Measurements from ENCODE around the gene TCF3.
"Not testable (repeated sequence)": the region's sequence is repeated elsewhere in the genome, so short reads cannot be mapped to it uniquely, and the experiment has no call there.

TCF3 gene

DNA sequence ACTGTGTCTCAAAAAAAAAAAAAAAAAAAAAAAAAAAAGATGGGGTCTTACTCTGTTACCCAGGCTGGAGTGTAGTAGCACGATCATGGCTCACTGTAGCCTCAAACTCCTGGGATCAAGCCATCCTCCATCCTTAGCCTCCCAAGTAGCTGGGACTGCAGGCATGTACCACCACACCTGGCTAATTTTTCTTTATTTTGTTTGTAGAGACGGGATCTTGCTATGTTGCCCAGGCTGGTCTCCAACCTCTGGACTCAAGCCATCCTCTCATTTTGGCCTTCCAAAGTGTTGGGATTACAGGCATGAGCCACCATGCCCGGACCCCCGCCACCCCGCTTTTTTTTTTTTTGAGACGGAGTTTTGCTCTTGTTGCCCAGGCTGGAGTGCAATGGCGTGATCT is 10.8 kb upstream of the TCF3 start:
- H3K4me1 Mint-ChIP-seq (ENCODE audit: low read depth) = peaks cover 15% of the 10 kb centered on the region
- not testable (repeated sequence) for H3K9me3 Mint-ChIP-seq; H3K36me3 Mint-ChIP-seq (ENCODE audit: low read depth); H3K4me3 Mint-ChIP-seq; H3K27ac Mint-ChIP-seq; DNase-seq
- peaks cover 11% of the 10 kb centered on the region for H3K27me3 Mint-ChIP-seq

DNA sequence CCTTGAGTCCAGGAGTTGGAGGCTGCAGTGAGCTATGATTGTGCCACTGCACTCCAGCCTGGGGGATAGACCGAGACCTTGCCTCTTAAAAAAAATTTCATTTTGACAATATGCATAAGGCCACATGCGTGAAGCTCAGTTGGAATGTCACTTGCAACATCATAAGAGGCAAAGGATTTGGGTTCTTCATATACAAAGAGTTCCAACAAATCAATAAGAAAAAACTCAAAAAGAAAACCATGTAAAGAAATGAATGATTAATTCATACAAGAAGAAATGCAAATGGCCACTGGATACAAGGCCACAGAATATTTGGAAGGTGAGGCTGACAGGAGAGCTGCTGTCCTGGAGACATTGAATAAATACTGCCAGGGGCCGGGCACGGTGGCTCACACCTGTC is 9.6 kb upstream of the TCF3 start:
- H3K36me3 Mint-ChIP-seq (ENCODE audit: low read depth) = no peaks in the 10 kb centered on the region
- H3K27ac Mint-ChIP-seq = no peak overlapping the region
- peaks cover 11% of the 10 kb centered on the region for H3K4me1 Mint-ChIP-seq (ENCODE audit: low read depth)
- peaks cover 2% of the 10 kb centered on the region for H3K27me3 Mint-ChIP-seq
- H3K9me3 Mint-ChIP-seq = no peaks in the 10 kb centered on the region
- DNase-seq = no peak
- no peak overlapping the region for H3K4me3 Mint-ChIP-seq

DNA sequence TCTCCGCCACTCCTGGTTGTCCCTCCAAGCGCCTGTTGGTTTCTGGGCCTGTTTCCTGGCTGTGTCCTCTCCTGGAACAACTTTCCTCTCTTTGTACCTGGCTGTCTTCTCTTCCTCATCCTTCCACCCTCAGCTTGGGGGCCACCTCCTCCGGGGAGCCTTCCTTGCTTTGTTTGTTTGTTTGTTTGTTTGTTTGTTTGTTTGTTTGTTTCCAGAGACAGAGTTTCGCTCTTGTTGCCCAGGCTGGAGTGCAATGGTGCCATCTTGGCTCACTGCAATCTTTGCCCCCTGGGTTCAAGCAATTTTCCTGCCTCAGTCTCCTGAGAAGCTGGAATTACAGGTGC is 6.6 kb upstream of the TCF3 start:
- H3K27ac Mint-ChIP-seq = no peak overlapping the region
- no peak overlapping the region for H3K4me3 Mint-ChIP-seq
- peaks cover 10% of the 10 kb centered on the region for H3K4me1 Mint-ChIP-seq (ENCODE audit: low read depth)
- H3K36me3 Mint-ChIP-seq (ENCODE audit: low read depth) = no peaks in the 10 kb centered on the region
- no peak for DNase-seq
- H3K9me3 Mint-ChIP-seq = no peaks in the 10 kb centered on the region
- H3K27me3 Mint-ChIP-seq = peaks cover 2% of the 10 kb centered on the region

DNA sequence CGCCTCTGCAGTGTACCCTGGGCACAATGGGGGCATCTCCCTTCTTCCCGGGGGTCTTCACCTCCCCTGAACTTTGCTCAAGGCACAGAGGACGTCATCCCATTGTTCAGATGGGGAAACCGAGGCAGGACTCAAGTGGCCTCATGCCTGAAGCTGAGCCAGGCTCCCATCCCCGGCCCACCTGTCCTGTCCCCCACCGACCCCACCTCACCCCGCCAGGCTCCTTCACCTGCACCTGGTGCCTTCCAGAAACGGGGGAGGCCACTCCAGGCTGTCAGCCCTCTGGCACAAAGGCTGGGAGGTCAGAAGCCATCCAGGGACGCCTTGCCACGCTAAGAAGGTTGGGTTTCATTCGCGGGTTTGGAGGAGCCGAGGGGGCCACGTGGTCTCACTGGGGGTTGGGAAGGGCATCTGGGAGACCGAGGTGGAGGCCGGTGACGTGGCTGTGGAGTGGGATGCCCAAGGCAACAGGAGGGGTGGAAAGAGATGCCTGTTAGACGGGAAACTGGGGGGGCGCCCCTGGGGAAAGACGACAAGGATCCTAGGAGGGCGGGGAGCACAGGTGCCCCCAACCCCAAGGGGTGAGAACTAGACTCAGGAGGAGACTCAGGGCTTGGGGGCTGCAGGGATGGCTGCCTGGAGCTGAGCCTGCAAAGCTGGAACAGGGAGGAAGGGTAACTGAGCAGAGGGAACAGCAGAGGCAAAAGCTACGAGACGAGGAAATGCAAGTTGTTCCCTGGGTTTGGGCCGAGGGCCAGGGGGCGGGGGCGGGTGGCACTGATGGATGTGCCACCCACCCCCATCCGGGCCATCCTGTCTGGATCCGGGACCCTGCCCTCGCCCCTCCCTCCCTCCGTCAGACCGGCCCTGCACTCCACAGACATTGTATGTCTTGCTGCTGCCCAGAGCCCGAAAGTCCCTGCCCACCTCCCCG is 6.0 kb upstream of the TCF3 start:
- DNase-seq = no peak
- peaks cover 8% of the 10 kb centered on the region for H3K4me1 Mint-ChIP-seq (ENCODE audit: low read depth)
- H3K4me3 Mint-ChIP-seq = no peak overlapping the region
- H3K9me3 Mint-ChIP-seq = no peaks in the 10 kb centered on the region
- no peaks in the 10 kb centered on the region for H3K36me3 Mint-ChIP-seq (ENCODE audit: low read depth)
- no peak overlapping the region for H3K27ac Mint-ChIP-seq
- H3K27me3 Mint-ChIP-seq = peaks cover 2% of the 10 kb centered on the region

DNA sequence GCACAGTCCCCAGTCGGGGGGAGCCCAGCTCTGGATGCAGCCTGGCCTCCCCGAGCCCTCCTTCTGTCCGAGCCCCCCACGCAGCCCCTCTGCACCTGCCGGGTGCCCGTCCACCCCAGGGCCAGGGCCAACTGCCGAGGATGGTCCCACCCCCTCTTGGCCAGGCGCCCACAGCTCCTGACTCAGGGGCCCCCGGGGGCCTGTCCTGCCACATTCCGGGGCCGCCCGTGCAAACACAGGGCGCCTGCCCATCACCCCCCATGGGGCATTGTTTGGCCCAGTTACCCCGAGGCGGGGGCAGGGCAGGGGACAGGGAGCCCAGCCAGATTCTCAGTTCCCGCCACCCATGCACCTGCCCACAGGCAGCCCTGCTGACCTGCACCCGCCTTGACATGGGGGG is 5.3 kb upstream of the TCF3 start:
- Mint-ChIP-seq H3K27ac (no peak overlapping the region), H3K4me1 (ENCODE audit: low read depth) (peaks cover 11% of the 10 kb centered on the region), H3K9me3 (no peaks in the 10 kb centered on the region), H3K36me3 (ENCODE audit: low read depth) (no peaks in the 10 kb centered on the region), H3K27me3 (peaks cover 2% of the 10 kb centered on the region), H3K4me3 (no peak overlapping the region)
- DNase-seq = no peak

DNA sequence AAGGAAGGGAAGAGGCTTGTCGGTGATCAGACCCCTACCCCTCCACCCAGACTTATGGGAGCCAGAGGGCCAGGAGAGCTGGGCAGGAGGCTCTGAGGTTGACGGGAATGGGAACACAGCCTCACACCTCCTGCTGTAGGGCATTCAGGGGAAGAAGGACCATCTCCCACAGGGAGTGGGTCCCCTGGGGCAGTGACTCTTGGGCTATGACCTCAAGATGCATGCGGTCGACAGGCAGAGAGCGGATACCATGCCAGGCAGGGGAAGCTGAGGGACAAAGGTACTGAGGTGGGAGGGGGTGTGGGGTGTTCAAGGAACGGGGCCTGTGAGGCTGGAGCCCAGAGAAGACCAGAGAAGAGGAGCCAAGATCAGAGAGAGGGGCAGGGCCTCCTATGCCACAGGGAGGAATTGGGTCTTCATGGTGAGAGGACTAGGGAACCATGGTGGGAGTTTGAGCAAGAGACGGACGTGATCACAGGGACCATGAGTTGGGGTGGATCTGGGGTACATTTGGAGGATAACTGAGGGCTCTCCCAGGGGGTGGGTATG is 4.6 kb upstream of the TCF3 start:
- Mint-ChIP-seq H3K4me1 (ENCODE audit: low read depth) (peaks cover 11% of the 10 kb centered on the region), H3K27ac (no peak overlapping the region), H3K4me3 (no peak overlapping the region), H3K27me3 (peaks cover 2% of the 10 kb centered on the region), H3K9me3 (no peaks in the 10 kb centered on the region), H3K36me3 (ENCODE audit: low read depth) (no peaks in the 10 kb centered on the region)
- DNase-seq = no peak

DNA sequence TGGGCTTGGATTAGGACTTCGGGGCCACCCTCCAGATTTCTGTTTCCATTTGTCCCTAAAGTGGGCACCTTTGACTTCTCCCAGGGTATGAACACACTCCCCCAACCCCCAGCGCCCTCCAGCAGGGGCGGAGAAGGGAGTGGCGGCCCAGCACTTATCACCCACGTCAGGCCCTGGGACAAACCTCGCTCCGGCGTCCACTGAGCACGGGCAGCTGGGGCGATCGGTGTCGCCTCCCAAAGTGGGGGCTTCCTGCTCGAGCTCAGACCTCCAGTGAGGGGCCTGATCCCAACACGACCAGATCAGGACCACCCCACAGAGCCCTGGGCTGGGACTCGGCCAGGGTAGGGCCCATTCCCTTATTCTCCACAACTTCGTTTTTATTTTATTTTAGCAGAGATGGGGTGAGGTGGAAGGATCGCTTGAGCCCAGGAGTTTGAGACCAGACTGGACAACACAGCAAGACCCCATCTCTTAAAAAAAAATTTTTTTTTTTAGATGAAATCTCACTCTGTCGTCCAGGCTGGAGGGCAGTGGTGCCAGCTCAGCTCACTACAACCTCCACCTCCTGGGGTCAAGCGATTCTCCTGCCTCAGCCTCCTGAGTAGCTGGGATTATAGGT is 3.7 kb upstream of the TCF3 start:
- Mint-ChIP-seq H3K27me3 (peaks cover 2% of the 10 kb centered on the region), H3K4me3 (no peak overlapping the region), H3K36me3 (ENCODE audit: low read depth) (peaks cover 2% of the 10 kb centered on the region), H3K4me1 (ENCODE audit: low read depth) (peaks cover 12% of the 10 kb centered on the region), H3K27ac (no peak overlapping the region), H3K9me3 (no peaks in the 10 kb centered on the region)
- DNase-seq = no peak

DNA sequence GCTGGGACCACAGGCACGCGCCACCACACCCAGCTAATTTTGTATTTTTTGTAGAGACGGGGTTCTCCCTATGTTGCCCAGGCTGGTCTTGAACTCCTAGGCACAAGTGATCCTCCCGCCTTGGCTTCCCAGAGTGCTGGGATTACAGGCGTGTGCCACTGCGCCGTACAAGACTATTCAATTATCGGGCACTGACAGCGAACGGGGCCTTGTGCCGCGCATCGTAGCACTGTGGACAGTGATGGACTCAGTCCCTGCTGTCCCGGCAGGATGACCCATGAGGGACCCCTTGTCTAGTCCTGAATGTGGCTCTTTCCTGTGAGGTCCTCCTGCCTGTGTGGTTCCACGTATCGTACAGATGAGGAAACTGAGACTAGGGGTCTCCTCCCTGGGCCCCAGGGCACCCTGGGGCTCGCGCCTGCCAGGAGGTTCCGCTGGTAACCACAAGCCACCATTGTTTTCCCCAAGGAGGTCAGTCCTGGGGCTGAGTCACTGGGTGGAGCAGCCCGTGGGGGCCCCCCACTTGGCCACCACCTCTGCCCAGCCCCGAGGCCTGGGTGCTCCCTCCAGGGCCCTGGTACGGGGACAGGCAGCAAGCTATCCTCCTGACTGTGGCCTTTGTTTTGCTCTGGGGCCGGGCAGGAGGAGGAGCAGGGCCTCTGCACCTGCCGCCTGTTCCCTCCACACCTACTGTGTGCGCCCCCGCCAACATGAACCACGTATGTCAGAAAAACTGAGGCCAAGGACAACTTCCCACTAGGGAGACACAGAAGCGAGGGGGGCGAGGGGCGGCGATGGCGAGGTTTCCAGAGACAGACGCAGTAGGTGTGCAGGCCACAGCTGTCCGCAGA is 2.9 kb upstream of the TCF3 start:
- H3K27me3 Mint-ChIP-seq = no peaks in the 10 kb centered on the region
- H3K4me1 Mint-ChIP-seq (ENCODE audit: low read depth) = peaks cover 14% of the 10 kb centered on the region
- no peak for DNase-seq
- H3K4me3 Mint-ChIP-seq = no peak overlapping the region
- H3K9me3 Mint-ChIP-seq = no peaks in the 10 kb centered on the region
- H3K27ac Mint-ChIP-seq = no peak overlapping the region
- H3K36me3 Mint-ChIP-seq (ENCODE audit: low read depth) = peaks cover 8% of the 10 kb centered on the region

DNA sequence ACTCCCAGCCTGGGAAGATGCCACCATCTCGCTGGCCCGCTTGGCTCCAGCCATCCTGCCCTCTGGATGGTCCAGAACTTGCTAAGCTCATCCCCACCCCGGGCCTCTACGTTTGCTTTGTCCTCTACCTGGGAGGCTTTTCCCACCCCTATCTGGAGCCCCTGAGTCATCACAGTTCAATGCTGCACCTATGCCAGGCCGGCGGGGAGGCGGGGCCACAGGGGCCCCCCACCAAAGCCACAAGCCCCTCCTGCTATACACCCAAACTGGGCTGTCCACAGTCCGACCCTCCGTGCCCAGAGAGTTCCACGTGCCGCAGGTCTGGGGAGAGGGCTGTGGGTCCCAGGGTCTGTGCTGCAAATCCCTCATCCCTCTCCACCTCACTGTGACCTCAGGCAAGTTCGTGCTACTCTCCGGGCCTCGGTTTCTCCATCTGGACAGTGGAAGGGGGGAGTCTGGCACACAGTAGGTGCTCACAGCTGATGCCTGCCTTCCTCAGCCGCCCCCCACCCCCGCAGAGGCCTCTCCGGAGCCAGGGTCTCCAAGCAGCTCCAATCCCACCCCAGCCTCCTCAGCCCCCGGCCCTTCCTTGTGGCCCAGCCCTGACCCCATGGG is 1.9 kb upstream of the TCF3 start:
- peak overlapping the region; percentile 12 for H3K4me3 Mint-ChIP-seq

DNA sequence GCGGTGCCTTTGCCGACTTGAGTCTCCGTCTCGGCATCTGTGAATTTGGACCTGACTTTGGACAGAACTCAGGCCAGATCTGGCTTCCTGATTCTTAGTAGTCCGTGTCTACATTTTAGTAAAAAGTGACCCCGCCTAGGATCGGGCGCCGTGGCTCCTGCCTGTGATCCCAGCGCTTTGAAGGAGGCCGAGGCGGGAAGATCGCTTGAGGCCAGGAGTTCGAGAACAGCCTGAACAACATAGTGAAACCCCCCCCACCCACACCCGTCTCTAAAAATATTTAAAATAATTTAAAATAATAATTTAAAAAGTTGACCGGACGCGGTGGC is 849 bp upstream of the TCF3 start:
- Mint-ChIP-seq H3K36me3 (ENCODE audit: low read depth) (peaks cover 27% of the 10 kb centered on the region), H3K27me3 (no peaks in the 10 kb centered on the region), H3K27ac (peak overlapping the region; percentile 93), H3K9me3 (no peaks in the 10 kb centered on the region), H3K4me1 (ENCODE audit: low read depth) (peaks cover 31% of the 10 kb centered on the region), H3K4me3 (peak overlapping the region; percentile 79)
- no peak for DNase-seq

More for the DNA sequence above, 1.9 kb upstream of the TCF3 start:
- H3K27me3 Mint-ChIP-seq = no peaks in the 10 kb centered on the region
- no peak for DNase-seq
- H3K9me3 Mint-ChIP-seq = no peaks in the 10 kb centered on the region
- H3K4me1 Mint-ChIP-seq (ENCODE audit: low read depth) = peaks cover 23% of the 10 kb centered on the region
- no peak overlapping the region for H3K27ac Mint-ChIP-seq
- H3K36me3 Mint-ChIP-seq (ENCODE audit: low read depth) = peaks cover 17% of the 10 kb centered on the region

DNA sequence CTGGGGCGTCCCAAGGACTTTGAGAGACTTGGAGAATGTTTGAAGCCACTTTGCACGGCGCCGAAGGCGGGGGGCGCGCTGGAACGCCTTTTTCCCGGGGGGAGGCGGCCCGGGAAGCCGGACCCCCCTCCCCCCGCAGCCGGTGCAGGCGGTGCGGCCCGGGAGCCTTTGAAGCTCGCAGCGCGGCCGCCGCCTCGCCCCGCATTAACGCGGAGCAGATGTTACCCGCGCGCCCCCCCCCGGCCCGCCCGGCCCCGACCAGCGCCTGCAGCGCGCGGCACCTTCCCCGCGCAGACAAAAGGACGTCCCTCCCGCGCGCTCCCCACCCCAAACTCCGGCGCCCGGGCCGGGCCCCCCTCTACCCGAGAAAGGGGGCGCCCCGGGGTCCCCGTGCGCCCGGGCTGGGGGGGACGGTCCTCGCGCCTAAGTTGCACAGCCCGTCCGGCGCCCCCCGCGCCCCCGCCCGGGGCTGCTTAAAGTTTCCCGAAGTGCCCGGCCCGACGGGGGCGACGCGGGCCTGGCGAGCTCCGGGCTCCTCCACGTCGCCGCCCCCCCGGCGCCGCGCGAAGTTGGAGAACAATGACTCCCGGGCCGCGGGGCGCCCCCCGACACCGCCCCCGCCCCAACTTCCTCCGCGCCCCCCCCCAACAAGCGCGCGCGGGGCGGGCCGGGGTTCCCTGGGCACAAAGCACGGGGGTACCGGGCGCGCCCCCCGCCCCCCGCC is 685 bp downstream of the TCF3 start:
- peaks cover 31% of the 10 kb centered on the region for H3K4me1 Mint-ChIP-seq (ENCODE audit: low read depth)
- H3K9me3 Mint-ChIP-seq = no peaks in the 10 kb centered on the region
- no peaks in the 10 kb centered on the region for H3K27me3 Mint-ChIP-seq
- peak; percentile 69 for DNase-seq
- H3K27ac Mint-ChIP-seq = peak overlapping the region; percentile 95
- peaks cover 38% of the 10 kb centered on the region for H3K36me3 Mint-ChIP-seq (ENCODE audit: low read depth)
- peak overlapping the region; percentile 88 for H3K4me3 Mint-ChIP-seq

DNA sequence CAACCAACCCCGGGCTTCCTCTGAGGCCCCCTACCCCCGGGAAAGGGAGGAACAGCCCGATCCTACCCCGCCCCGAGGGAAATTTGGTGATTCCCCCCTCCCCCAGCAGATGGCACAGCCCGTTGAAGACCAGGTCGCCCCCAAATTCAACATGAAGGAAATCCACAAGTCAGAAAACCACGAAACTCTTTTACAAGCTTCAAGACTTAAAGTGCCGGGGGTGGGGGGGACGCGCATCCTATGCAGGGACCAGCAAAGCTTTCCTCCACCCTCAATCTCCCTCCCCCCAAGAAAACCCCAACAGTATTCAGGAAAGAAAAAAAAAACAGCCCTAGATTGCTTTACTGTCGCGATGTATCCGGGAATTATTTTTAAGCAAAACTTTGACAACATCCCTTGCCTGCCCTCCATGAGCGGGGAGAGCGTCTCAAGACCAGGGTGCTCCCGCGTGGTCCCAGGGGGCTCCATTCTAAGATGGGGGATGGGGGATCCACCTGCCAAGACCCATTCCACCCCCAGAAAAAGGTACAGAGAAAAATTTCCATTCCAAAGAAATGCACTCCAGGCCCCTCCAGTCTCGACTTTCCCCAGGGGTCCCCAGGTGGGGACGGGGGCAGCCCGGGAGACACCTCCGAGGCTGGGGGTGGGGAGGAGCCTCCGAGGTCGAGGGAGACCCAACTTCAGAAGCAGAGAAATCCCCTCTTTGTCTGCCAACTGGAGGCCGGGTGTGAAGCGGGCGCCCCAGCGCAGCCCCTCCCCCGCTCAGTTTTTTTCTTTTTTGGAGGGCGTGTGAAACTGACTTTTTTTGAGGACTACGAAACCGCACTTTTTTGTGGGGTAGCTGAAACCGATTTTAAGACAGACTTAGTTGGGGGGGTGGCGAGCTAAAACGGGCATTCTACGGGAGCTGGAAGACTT is 1.5 kb downstream of the TCF3 start:
- DNase-seq = peak; percentile 79
- Mint-ChIP-seq H3K27me3 (no peaks in the 10 kb centered on the region), H3K36me3 (ENCODE audit: low read depth) (peaks cover 46% of the 10 kb centered on the region), H3K27ac (peak overlapping the region; percentile 95), H3K9me3 (no peaks in the 10 kb centered on the region), H3K4me1 (ENCODE audit: low read depth) (peaks cover 31% of the 10 kb centered on the region), H3K4me3 (peak overlapping the region; percentile 88)

Measured in activated T-cell treated with anti-CD3 and anti-CD28 coated beads, Interleukin-2, amount 50 U/mL, for 24 hours (primary cell).